ENCODE measurements around the gene CCDC6.

The CCDC6 gene

DNA sequence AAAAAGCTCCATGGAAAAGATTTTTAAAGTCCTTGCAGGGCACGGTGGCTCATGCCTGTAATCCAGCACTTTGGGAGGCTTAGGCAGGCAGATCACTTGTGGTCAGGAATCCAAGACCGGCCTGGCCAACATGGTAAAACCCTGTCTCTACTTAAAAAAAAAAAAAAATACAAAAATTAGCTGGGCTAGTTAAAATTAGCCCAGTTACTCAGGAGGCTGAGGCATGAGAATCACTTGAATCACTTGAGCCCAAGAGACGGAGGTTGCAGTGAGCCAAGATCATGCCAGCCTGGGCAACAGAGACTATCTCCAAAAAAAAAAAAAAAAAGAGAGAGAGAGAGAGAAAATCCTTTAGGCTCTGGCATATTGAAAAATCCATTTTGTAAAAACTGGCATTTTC lies 61.9 kb downstream of the CCDC6 start:
- DNase-seq: no peak

GRCh38 chr10:59843748-59844147 lies 62.6 kb downstream of the CCDC6 start:
- DNase-seq: no peak

DNA sequence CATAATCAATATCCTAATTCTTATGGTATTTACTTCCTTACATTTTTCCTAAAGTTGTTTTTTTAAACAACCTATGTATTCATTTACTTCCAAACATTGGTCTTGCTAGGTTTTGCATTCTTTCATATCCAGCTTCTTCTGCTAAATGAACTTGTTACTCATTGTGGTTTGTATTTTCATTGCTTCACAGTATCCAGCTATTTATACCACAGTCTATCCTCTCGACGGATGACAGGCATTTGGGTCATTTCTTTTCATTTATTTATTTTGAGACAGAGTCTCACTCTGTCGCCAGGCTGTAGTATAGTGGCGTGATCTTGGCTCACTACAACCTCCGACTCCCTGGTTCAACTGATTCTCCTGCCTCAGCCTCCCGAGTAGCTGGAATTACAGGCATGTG lies 66.8 kb downstream of the CCDC6 start:
- DNase-seq: no peak

GRCh38 chr10:59838085-59838789 lies 68.1 kb downstream of the CCDC6 start:
- DNase-seq: no peak

DNA sequence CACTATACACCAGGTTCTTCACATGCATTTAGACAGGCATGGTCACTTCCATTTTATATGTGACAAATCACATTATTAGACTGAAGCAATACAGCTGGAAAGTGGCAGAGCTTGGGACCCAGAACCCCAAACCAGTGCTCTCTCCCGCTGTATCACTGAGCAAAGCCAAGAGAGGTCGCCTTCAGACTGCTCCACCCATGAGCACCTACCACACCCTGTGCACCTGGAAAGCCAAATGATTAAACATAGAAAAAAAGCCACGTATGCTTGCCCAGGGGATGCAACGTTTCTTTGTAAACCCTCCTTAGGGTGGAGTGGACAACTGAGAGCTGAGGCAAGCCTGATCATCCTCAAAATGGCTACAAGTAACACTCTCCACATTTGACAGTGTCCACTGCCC lies 72.5 kb downstream of the CCDC6 start:
- no peak for DNase-seq

- DNase-seq: no peak
These were observed 73.8 kb downstream of the CCDC6 start for GRCh38 chr10:59832506-59832905.

DNA sequence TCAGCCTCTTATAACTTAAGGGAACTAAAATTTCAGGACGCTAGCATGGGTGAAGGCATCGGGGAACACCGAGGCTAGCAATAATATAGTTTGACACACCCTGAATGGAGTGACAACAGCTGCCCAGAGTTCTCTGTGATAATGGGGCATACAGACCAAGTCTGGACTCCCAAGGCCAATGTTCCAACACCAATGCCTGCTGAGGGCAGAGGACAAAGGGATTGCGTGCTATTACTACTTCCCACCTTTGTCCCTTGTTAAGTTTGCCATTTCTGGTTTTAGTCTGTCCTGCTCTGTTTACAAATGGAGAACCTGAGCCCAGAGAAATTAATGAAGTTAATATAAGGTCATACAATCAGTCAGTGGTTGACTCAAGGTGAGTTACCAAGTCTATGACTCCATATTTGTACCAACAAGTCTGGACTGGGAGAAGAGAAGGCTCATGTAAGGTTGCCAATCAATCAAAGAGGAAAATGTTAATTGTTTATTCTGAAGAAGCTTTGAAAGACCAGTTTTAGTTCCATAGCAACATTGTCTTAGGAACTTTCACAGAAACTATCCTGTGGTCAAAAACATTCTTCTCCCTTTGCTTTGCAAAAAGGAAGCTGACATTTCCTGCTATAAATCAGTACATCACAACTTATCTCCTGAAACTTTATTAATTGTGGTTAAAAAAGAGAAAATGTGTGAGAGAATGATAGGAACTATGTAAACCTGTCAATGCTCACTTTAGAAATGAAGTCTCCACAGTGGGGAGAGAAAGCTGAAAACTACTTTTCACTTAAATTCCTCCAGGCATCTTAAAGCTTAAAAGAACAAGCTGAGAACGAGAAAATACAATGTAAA lies 74.5 kb downstream of the CCDC6 start:
- DNase-seq: no peak

GRCh38 chr10:59830601-59831259 lies 75.6 kb downstream of the CCDC6 start:
- peak; percentile 14 to 34 for DNase-seq

DNA sequence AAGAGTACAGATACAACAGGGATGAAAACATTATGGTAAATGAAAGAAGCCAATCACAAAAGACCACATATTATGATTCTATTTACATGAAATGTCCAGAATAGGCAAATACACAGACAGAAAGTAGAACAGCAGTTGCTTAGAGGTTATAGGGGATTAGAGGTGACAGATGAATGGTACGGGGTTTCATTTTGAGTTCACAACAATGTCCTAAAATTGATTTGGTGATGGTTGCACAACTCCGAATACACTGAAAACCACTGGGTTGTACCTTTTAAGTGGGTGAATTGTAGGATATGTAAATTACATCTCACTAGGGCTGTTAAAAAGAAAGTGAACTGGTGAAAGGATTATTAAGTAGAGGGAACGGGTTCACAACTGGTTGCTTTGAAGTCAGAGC lies 76.8 kb downstream of the CCDC6 start:
- no peak for DNase-seq

DNA sequence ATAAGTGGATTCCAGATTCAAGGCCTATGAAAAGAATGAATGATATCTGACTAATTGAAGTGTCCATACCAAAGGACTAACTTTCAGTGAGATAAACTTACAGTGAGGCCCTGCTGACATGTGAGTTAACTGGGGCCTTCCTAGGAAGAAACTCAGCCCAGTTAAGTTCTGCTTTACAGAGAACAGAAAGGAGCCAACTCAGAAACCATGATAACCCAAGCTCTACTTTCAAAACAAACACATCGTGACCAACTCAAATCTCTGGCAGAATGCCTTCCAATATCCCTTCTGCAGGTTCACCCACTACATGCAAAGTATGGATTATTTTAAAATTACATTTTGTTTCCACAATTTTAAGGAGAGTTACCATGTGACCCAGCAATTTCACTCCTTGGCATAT lies 77.3 kb downstream of the CCDC6 start:
- no peak for DNase-seq

DNA sequence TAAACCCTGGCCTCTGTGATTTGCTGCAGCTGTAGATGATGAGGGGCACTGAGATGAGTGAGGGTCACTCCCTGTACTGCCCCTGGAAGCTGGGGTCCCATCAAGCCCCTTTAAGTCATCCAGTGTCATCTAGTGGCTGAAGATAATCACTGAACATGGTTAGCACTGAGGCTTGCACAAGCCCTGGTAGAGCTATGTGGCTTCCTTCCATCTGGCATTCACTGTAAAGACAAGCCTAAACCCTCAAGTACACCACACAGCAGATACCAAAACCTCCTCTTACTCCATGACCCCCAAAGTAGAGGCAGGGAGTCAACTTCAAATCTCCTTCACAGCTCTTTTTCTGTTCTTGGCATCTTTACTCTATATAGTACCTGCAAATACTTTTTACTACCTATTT lies 80.4 kb downstream of the CCDC6 start:
- no peak for DNase-seq

GRCh38 chr10:59823751-59824150 lies 82.6 kb downstream of the CCDC6 start:
- no peak for DNase-seq

DNA sequence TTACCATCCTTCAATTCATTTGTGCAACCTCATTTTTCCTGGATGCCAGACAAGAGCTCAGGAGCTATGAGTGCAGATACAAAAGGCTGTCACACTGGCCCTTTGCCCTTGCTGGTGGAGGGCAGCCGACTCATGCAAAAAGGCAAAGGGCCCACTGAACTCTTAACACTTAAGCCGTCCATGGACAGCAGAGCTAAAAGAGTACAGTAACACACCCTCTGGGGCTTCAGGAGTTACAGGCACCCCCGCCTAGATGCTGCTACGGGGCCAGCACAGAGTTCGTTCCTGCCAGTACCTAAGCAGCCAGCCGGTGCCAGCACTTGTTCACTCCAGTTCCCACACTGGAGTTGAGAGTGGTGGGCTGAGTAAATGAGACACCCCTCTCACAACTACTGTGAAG lies 83.2 kb downstream of the CCDC6 start:
- no peak for DNase-seq

GRCh38 chr10:59820471-59820870 lies 85.9 kb downstream of the CCDC6 start:
- DNase-seq: no peak

DNA sequence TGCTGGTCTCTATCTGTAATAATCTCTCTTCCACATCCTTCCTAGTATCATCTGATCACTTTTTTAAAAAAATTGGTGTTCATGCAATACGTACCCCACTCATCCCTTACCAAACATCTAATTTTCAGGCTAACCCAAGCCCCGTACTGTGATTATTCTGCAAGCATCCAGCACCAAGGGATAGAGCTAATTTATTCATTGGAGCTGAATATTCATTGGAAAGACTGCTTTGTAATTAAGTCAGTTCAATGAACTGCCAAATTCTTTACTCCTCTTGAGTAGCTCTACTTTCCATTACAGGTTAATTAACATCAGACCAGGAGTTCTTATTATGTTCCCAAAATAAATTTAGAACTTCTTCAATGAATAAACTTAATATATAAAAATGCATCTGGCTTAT lies 86.7 kb downstream of the CCDC6 start:
- no peak for DNase-seq

GRCh38 chr10:59819265-59819664 lies 87.1 kb downstream of the CCDC6 start:
- DNase-seq: no peak

GRCh38 chr10:59817773-59818172 lies 88.6 kb downstream of the CCDC6 start:
- DNase-seq: no peak

GRCh38 chr10:59814878-59815277 lies 91.5 kb downstream of the CCDC6 start:
- DNase-seq: no peak

- no peak for DNase-seq
These were observed 93.7 kb downstream of the CCDC6 start for GRCh38 chr10:59812519-59813122.

DNA sequence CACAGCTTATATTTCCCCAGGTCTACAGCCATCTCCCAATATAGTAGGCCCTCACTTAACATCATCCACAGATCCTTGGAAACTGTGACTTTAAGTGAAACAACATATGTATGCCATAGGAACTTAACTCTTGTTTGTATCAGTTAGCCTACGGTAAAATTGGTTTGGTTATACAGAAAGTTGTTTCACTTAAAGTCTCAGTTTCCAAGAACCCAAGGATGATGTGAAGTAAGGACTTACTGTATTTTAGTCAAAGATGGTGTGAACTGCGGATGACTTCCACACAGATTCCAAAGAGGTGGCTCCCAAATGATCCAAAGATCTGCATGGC lies 96.7 kb downstream of the CCDC6 start:
- DNase-seq: no peak

DNA sequence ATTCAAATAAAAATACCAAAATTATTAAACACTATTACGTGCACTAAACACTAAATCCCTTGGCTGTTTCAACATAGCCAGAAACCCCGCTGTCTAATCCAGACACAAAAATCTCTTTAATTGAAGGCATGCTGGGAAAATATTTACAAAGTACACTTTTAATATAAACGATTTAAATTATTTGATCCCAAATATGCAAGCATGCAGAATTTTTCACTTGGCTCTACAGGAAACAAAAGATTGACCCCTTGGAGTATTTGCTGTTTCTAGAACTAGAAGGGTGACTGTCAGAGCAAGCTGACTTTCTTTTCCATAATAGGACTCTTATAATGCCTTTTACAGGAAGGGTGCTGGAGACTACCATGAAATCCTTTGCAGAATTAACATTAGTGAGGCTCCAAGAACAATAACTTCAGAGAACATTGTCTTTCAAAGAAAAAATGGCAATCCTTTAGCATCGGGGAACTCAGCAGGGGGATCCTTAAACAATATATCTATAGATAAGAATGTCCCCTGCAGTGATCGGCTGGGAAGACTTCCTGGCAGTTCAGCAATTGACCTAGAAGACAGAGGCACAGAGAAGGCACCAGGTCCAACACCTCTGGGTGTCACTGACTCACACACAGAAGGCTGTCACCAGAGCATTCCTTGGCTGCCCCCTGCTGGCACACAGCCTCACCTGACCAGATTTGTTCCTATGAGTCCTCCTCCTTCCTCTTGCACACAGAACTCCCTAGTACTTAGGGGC lies 97.3 kb downstream of the CCDC6 start:
- DNase-seq: peak; percentile 40 to 47

DNA sequence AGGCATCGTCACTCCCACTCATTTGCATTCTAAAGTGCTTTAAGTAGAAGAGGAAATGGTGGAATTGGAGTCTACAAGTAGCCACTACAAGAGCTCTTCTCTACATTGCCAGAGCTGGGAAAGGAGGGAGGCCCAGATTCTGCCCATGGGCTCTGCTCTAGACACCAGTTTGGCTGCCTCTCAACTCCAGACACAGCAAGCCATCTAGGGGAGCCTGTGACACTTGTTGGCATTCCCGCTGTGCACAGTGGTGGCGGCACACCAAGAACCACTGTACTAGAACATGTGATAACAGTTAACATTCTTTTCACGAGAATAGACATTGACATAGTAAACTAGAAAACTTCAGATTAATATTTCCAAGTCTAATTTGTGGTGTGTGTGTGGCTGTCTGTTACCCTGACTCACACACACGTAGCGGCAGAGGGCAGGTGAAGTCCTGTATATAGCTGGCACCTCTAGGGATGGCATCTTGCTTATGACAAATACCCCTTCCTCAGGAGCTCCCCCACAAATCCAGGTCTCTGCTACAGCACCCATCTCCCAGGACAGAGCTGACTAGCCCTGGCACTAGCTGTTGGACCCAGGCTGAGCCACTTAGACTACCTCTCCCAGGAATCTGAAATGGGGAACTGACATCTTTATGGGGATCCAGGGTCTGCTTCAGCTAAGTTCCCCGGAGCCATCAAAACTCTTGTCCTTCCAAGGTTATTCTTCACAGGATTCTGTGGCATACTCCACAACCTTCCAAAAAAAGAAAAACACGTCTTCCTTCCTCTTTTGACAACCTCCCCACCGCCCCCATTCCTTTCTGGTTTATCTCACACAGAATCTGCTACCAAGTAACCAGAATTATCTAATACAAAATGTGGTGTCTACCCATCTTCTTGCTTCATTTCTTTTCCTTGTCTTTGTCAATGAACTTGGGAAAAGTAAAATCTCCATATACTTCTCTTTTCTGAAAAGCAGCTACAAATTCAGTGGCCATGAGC lies 98.4 kb downstream of the CCDC6 start:
- DNase-seq: no peak

Measured in AML-193 (cell line).